IMR-90 (cell line): ENCODE results near the gene KCTD20. TPM values are rescaled to one million over a fixed set of nuclear protein-coding genes. Genes with fewer than 3 reads are reported as not detected.

Experiments
- ATAC-seq: fragments of 200-7000 bp; cut with Tn5 transposase; 2 replicates; pipeline ENCODE4 v1.9.1; 2020; ENCODE audit warnings: low read depth, mild to moderate bottlenecking, moderate library complexity
- BruUV-seq: library from RNA; stranded (reverse); fragments of 400-500 nt; replicated peaks from 2 replicates; lab custom pipeline; 2021; lab: Mats Ljungman, UMichigan
- CTCF ChIA-PET: fragments of 300-600 bp; formaldehyde crosslinking; extraction: SDS; loops from one replicate; lab custom pipeline; 2021; ENCODE audit warnings: antibody characterized with exemption; lab: Yijun Ruan, JAX
- POLR2A ChIA-PET: fragments of 300-600 bp; sonication (Branson Sonifier 250); formaldehyde crosslinking; loops from one replicate; lab custom pipeline; 2022; ENCODE audit warnings: antibody characterized with exemption; ENCODE audit not compliant: unreplicated experiment; lab: Charles Lee
- DNase-seq: peaks from one replicate; pipeline ENCODE4 v3.0.0; 2013
- H2AFZ ChIP-seq: replicated peaks from 2 replicates; pipeline ENCODE3; 2013; ENCODE audit warnings: low read length, mild to moderate bottlenecking; ENCODE audit not compliant: poor library complexity
- H2AK5ac ChIP-seq: 2 replicates; pipeline ENCODE4 v1.6.1; 2013; ENCODE audit warnings: low read depth, low read length, inconsistent platforms
- H2AK9ac ChIP-seq: replicated peaks from 2 replicates; pipeline ENCODE3; 2013; ENCODE audit warnings: mild to moderate bottlenecking, low read depth, low read length, moderate library complexity; ENCODE audit not compliant: poor library complexity
- H2BK120ac ChIP-seq: 2 replicates; pipeline ENCODE4 v1.6.1; 2013; ENCODE audit warnings: low read depth, low read length, inconsistent platforms
- H2BK15ac ChIP-seq: 3 replicates; pipeline ENCODE4 v1.6.1; 2013; ENCODE audit warnings: low read depth, low read length, inconsistent platforms
- H2BK20ac ChIP-seq: 2 replicates; pipeline ENCODE4 v1.6.1; 2013; ENCODE audit warnings: low read depth, mild to moderate bottlenecking, inconsistent platforms, low read length, moderate library complexity
- H2BK5ac ChIP-seq: 2 replicates; pipeline ENCODE4 v1.6.1; 2013; ENCODE audit warnings: mild to moderate bottlenecking, low read depth, low read length, inconsistent platforms; ENCODE audit not compliant: poor library complexity, severe bottlenecking
- H3K14ac ChIP-seq: replicated peaks from 2 replicates; pipeline ENCODE4 v1.6.1; 2013; ENCODE audit warnings: low read depth, low read length, inconsistent platforms
- H3K18ac ChIP-seq: 2 replicates; pipeline ENCODE4 v1.6.1; 2013; ENCODE audit warnings: low read depth, low read length, control low read depth
- H3K23ac ChIP-seq: 2 replicates; pipeline ENCODE4 v1.6.1; 2013; ENCODE audit warnings: low read depth, low read length, inconsistent platforms
- H3K27ac ChIP-seq: 2 replicates; pipeline ENCODE4 v1.5.1; 2013; ENCODE audit warnings: mild to moderate bottlenecking, control low read depth, low read length; ENCODE audit not compliant: insufficient read depth
- H3K27me3 ChIP-seq: 2 replicates; pipeline ENCODE4 v1.6.1; 2013; ENCODE audit warnings: low read length; ENCODE audit not compliant: control insufficient read depth, insufficient read depth
- H3K36me3 ChIP-seq: 2 replicates; pipeline ENCODE4 v1.6.1; 2013; ENCODE audit warnings: low read length, mixed read lengths; ENCODE audit not compliant: control insufficient read depth, insufficient read depth
- H3K4ac ChIP-seq: 2 replicates; pipeline ENCODE4 v1.6.1; 2013; ENCODE audit warnings: low read depth, low read length, inconsistent platforms
- H3K4me1 ChIP-seq: 2 replicates; pipeline ENCODE4 v1.6.1; 2013; ENCODE audit warnings: low read length, mixed read lengths; ENCODE audit not compliant: control insufficient read depth, insufficient read depth
- H3K4me2 ChIP-seq: 2 replicates; pipeline ENCODE4 v1.6.1; 2013; ENCODE audit warnings: low read depth, mild to moderate bottlenecking, control low read depth, low read length, moderate library complexity
- H3K4me3 ChIP-seq: 2 replicates; pipeline ENCODE4 v1.5.1; 2013; ENCODE audit warnings: low read depth, mild to moderate bottlenecking, control low read depth, low read length, moderate library complexity; ENCODE audit not compliant: insufficient read depth
- H3K56ac ChIP-seq: 2 replicates; pipeline ENCODE4 v1.6.1; 2013; ENCODE audit warnings: low read length, inconsistent platforms; ENCODE audit not compliant: insufficient read depth; ENCODE audit errors: extremely low read depth
- H3K79me1 ChIP-seq, 2 experiments: 2 replicates each; pipeline ENCODE4 v1.6.1; 2013; ENCODE audit warnings: low read length in 2 of 2, inconsistent platforms in 1 of 2, low read depth in 1 of 2
- H3K9ac ChIP-seq: 2 replicates; pipeline ENCODE4 v1.6.1; 2013; ENCODE audit warnings: low read depth, low read length, control low read depth
- H3K9me1 ChIP-seq: 2 replicates; pipeline ENCODE4 v1.6.1; 2013; ENCODE audit warnings: low read length, inconsistent platforms; ENCODE audit not compliant: insufficient read depth
- H3K9me3 ChIP-seq: 2 replicates; pipeline ENCODE4 v1.6.1; 2013; ENCODE audit warnings: low read length; ENCODE audit not compliant: control insufficient read depth, insufficient read depth
- H4K20me1 ChIP-seq: 2 replicates; pipeline ENCODE4 v1.6.1; 2013; ENCODE audit warnings: low read length, inconsistent platforms; ENCODE audit not compliant: insufficient read depth
- H4K5ac ChIP-seq: 2 replicates; pipeline ENCODE4 v1.6.1; 2013; ENCODE audit warnings: mild to moderate bottlenecking, low read depth, low read length, control low read depth
- H4K8ac ChIP-seq, 2 experiments: 2 replicates each; pipeline ENCODE4 v1.6.1; 2013; ENCODE audit warnings: low read depth in 2 of 2, low read length in 2 of 2, control low read depth in 1 of 2, inconsistent platforms in 1 of 2
- H4K91ac ChIP-seq: 2 replicates; pipeline ENCODE4 v1.6.1; 2013; ENCODE audit warnings: low read depth, low read length, inconsistent platforms; ENCODE audit not compliant: insufficient read depth
- BHLHE40 ChIP-seq: fragments of 150-350 bp; IDR thresholded peaks from 2 replicates; pipeline ENCODE4 v1.6.1; 2016; ENCODE audit warnings: mild to moderate bottlenecking, low read depth, low read length
- CHD1 ChIP-seq: IDR thresholded peaks from 2 replicates; pipeline ENCODE4 v1.6.1; 2012; ENCODE audit warnings: low read depth, low read length, improper control_type of control experiment
- MAFK ChIP-seq: IDR thresholded peaks from 2 replicates; pipeline ENCODE4 v1.6.1; 2012; ENCODE audit warnings: low read depth, low read length, improper control_type of control experiment
- NFE2L2 ChIP-seq: fragments of 150-350 bp; IDR thresholded peaks from 2 replicates; pipeline ENCODE4 v1.6.1; 2016; ENCODE audit warnings: low read depth, mild to moderate bottlenecking, low read length
- WGBS, 2 experiments: methylation state at CpG; one replicate each; pipeline versions ENCODE4 v1.1.5 to v1.1.7; 2013; ENCODE audit warnings: missing lambda C conversion rate in 2 of 2; ENCODE audit not compliant: insufficient read length in 1 of 2; ENCODE audit errors: extremely low coverage in 2 of 2; 5-methylcytosine and 5-hydroxymethylcytosine counted together
- dilution Hi-C: fragments of 300-500 bp; cut with HindIII; formaldehyde crosslinking; loops from one replicate; pipeline ENCODE4 v1.14.3; 2018; ENCODE audit warnings: low sequenced_read_pairs; ENCODE audit not compliant: unreplicated experiment
- in situ Hi-C: fragments of 300-500 bp; cut with MboI; formaldehyde crosslinking; loops from 3 replicates; pipeline ENCODE4 v1.14.3; 2019; ENCODE audit warnings: low sequenced_read_pairs, inconsistent platforms, mixed read lengths
- intact Hi-C: fragments of 100-400 bp; cut with micrococcal nuclease; formaldehyde crosslinking; loops from 2 replicates; pipeline ENCODE4 v1.10.0; 2022
- polyA plus RNA-seq, 3 experiments: library from polyadenylated mRNA; depleted of rRNA; stranded (reverse); fragments of >200 nt; gene quantifications; 2 replicates each; pipeline ENCODE4 v1.2.3, GENCODE V29; 2012; ENCODE audit warnings: low replicate concordance in 1 of 3
- total RNA-seq: library from RNA; depleted of rRNA; stranded (reverse); fragments of >200 nt; gene quantifications from 2 replicates; pipeline ENCODE4 v1.2.3, GENCODE V29; 2012

The KCTD20 gene
- total and polyA plus RNA-seq, 2 of the 4 experiments (the other 2 are of a cell fraction), result 55.4 to 150 TPM

DNA sequence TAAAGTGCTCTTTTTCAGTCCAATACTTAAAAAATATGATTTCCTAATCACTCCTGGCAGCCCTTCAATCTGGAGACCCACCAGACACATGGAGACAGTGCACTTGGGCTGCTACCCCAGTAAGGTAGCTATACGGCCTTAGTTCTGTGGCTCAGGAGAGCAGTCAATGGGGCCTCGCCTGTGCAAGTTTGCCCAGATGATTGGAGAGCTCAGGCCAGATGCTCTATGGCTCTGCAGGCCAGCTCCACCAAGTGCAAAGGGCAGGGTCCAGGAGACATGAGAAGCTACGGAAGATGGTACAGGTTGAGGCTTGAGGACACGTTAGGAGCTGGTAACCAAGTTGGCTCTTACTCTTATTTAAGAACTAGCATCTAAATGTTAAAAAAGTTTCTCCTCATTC lies 73.8 kb downstream of the KCTD20 start:
- CTCF ChIA-PET, result no interaction called here
- H3K9me3 ChIP-seq, result no peaks in the 10 kb centered on the region
- BruUV-seq, result no TSS peak
- in situ Hi-C loops, result no loop called here
- no peak overlapping the region for H4K8ac ChIP-seq
- no peak overlapping the region for H3K56ac ChIP-seq
- no peak overlapping the region for H2AK5ac ChIP-seq
- H3K27me3 ChIP-seq, result no peaks in the 10 kb centered on the region
- peaks cover 3 to 7% of the 10 kb centered on the region in 2 experiments; a peak in 2 of 4 replicates for H3K79me1 ChIP-seq
- H3K4me1 ChIP-seq, result no peaks in the 10 kb centered on the region
- H2BK15ac ChIP-seq, result no peak overlapping the region
- H3K14ac ChIP-seq, result no peak overlapping the region
- POLR2A ChIA-PET, result no interaction called here
- no peak overlapping the region for H4K91ac ChIP-seq
- no peak overlapping the region for H3K27ac ChIP-seq
- DNase-seq (no peak), ATAC-seq (no peak)
- no peaks in the 10 kb centered on the region for H4K20me1 ChIP-seq
- no peak for TF ChIP-seq MAFK
- no peak for TF ChIP-seq BHLHE40
- no peak for TF ChIP-seq NFE2L2
- no peak for TF ChIP-seq CHD1
- no peak overlapping the region for H3K4me3 ChIP-seq
- dilution Hi-C loops, result no loop called here
- intact Hi-C loops, result no loop called here
- H2AFZ ChIP-seq, result no peak overlapping the region
- WGBS, 2 experiments, result no CpG with 5 or more reads among the region's 4 CpGs
- no peak overlapping the region for H3K4me2 ChIP-seq
- no peak overlapping the region for H2BK5ac ChIP-seq
- H2AK9ac ChIP-seq, result no peak overlapping the region
- no peak overlapping the region for H3K18ac ChIP-seq
- H3K4ac ChIP-seq, result no peak overlapping the region
- H2BK20ac ChIP-seq, result no peak overlapping the region
- no peak overlapping the region for H2BK120ac ChIP-seq
- H4K5ac ChIP-seq, result no peak overlapping the region
- H3K23ac ChIP-seq, result no peak overlapping the region
- peaks cover 7% of the 10 kb centered on the region; the same call in 1 of the 2 replicates for H3K9me1 ChIP-seq
- H3K36me3 ChIP-seq, result peaks cover 17% of the 10 kb centered on the region
- H3K9ac ChIP-seq, result no peak overlapping the region
